Karpas-422 (cell line): ENCODE data around the gene SMOC2. TPM values are rescaled to one million over a fixed set of nuclear protein-coding genes. Genes with fewer than 3 reads are reported as not detected.

ENCODE experiments used
- DNase-seq: peaks from one replicate; pipeline ENCODE4 v3.0.0-alpha.2; 2015
- H2AFZ ChIP-seq: fragments of 200-600 bp; sonication (generic); 2 replicates; pipeline ENCODE4 v1.6.1; 2014; ENCODE audit warnings: antibody characterized with exemption, low read length, mixed read lengths
- H3K27ac ChIP-seq: fragments of 200-600 bp; sonication (generic); 2 replicates; pipeline ENCODE4 v1.5.1; 2014; ENCODE audit warnings: mild to moderate bottlenecking, low read length, moderate library complexity
- H3K27me3 ChIP-seq: fragments of 200-600 bp; sonication (generic); 2 replicates; pipeline ENCODE4 v1.6.1; 2014; ENCODE audit warnings: low read length, mixed read lengths
- H3K36me3 ChIP-seq: fragments of 200-600 bp; sonication (generic); 2 replicates; pipeline ENCODE4 v1.6.1; 2014; ENCODE audit warnings: low read length, mixed read lengths; ENCODE audit not compliant: insufficient read depth
- H3K4me1 ChIP-seq: fragments of 200-600 bp; sonication (generic); 2 replicates; pipeline ENCODE4 v1.6.1; 2014; ENCODE audit warnings: mild to moderate bottlenecking, low read length, mixed read lengths
- H3K4me2 ChIP-seq: fragments of 200-600 bp; sonication (generic); 2 replicates; pipeline ENCODE4 v1.6.1; 2014; ENCODE audit warnings: low read length, low read depth, mild to moderate bottlenecking; ENCODE audit not compliant: poor library complexity, severe bottlenecking
- H3K4me3 ChIP-seq: fragments of 200-600 bp; sonication (generic); 2 replicates; pipeline ENCODE4 v1.5.1; 2014; ENCODE audit warnings: mild to moderate bottlenecking, antibody characterized with exemption, low read length, mixed read lengths
- H3K79me2 ChIP-seq: fragments of 200-600 bp; sonication (generic); 2 replicates; pipeline ENCODE4 v1.6.1; 2014; ENCODE audit warnings: mild to moderate bottlenecking, low read length, mixed read lengths
- H3K9ac ChIP-seq: fragments of 200-600 bp; sonication (generic); 2 replicates; pipeline ENCODE4 v1.6.0; 2014; ENCODE audit warnings: low read length
- H3K9me2 ChIP-seq: fragments of 200-600 bp; sonication (generic), shearing (Covaris generic); replicated peaks from 2 replicates; pipeline ENCODE4 v1.6.0; 2014; ENCODE audit warnings: mild to moderate bottlenecking, low read length, moderate library complexity; ENCODE audit not compliant: insufficient read depth
- H3K9me3 ChIP-seq: fragments of 300-700, 200-600 bp; sonication (generic); 2 replicates; pipeline ENCODE4 v1.6.1; 2014; ENCODE audit warnings: low read length, mixed read lengths
- H4K20me1 ChIP-seq: fragments of 200-600 bp; sonication (generic); 2 replicates; pipeline ENCODE4 v1.6.1; 2014; ENCODE audit warnings: mild to moderate bottlenecking, antibody characterized with exemption, low read length, low read depth; ENCODE audit not compliant: insufficient read depth
- total RNA-seq: library from RNA; depleted of rRNA; stranded (reverse); fragments of >200 nt; shearing (Covaris generic); gene quantifications from 2 replicates; pipeline ENCODE4 v1.2.3, GENCODE V29; 2014; ENCODE audit warnings: low replicate concordance

The SMOC2 gene
- total RNA-seq, 1 experiment from 2014 or later: not detected

DNA sequence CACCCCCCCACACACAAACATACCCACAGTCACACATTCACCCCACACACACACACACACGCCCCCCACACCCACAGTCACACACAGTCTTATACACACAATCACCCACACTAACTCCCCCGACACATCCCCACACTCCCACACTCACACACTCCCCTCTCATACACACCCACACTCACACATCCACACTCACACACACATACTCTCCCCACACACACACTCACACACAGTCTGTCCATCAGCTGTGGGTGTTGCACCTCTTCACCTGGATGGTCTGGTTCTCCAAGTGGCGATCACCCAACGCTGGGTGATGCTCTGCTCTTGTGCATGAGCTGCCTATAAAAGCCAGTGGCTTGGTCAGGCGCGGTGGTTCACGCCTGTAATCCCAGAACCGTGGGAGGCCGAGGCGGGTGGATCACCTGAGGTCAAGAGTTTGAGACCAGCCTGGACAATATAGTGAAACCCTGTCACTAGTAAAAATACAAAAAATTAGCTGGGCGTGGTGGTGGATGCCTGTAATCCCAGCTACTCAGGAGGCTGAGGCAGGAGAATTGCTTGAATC lies 158.9 kb downstream of the SMOC2 start:
- H3K9me2 ChIP-seq: no peaks in the 10 kb centered on the region
- no peaks in the 10 kb centered on the region for H4K20me1 ChIP-seq
- DNase-seq: no peak
- no peak overlapping the region for H3K27ac ChIP-seq
- H3K79me2 ChIP-seq: no peaks in the 10 kb centered on the region
- no peak overlapping the region for H3K4me3 ChIP-seq
- H3K36me3 ChIP-seq: no peaks in the 10 kb centered on the region
- H3K4me2 ChIP-seq: no peak overlapping the region
- H3K9me3 ChIP-seq: peaks cover 6% of the 10 kb centered on the region; the same call in 1 of the 2 replicates
- H3K9ac ChIP-seq: no peak overlapping the region
- no peaks in the 10 kb centered on the region for H3K4me1 ChIP-seq
- no peak overlapping the region for H2AFZ ChIP-seq
- H3K27me3 ChIP-seq: no peaks in the 10 kb centered on the region

DNA sequence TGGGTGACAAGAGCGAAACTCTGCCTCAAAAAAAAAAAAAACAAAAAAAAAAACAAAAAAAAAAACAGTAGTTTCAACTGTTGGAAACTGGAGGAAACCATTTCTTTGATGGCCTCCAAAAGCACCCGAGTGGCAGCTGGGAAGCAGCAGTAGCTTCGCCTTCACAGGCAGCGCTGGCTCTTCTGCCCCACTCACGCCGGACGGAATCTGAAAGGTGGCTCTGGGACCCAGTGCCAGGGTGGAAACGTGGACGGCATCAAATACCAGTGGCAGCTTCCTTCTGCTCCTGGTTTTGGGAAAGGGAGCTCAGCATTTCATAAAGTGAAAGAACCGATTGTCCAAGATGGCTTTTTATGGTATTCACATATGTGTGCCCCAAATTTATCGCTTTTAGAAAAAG lies 159.4 kb downstream of the SMOC2 start:
- Histone ChIP-seq H3K27me3 (no peaks in the 10 kb centered on the region), H3K9me3 (peaks cover under 1% of the 10 kb centered on the region; the same call in 1 of the 2 replicates)
- DNase-seq: no peak

DNA sequence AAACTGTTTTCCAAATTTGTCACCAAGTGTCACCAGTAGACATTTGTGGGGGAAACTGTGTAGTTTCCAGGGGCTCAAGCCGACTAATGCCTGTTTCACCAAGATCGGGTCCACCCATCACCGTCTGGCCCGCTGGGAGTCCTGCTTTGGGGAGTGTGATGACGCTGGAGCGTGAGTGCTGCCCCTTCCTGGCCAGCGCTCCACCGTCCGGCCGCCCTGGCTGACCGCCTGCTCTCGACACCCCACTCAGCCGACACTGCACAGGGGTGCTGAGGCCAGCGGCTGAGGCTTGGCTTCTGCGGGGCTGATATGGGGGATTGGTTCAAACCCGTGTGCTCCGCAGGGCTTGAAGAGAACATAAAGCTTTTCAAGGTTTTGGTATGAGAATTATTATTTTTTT lies 160.1 kb downstream of the SMOC2 start:
- H3K9me2 ChIP-seq: no peaks in the 10 kb centered on the region
- no peak overlapping the region for H3K27ac ChIP-seq
- H3K9ac ChIP-seq: no peak overlapping the region
- no peaks in the 10 kb centered on the region for H3K27me3 ChIP-seq
- no peak for DNase-seq
- H3K36me3 ChIP-seq: no peaks in the 10 kb centered on the region
- H3K79me2 ChIP-seq: no peaks in the 10 kb centered on the region
- no peak overlapping the region for H3K4me3 ChIP-seq
- no peak overlapping the region for H3K4me2 ChIP-seq
- no peak overlapping the region for H2AFZ ChIP-seq
- H3K9me3 ChIP-seq: no peaks in the 10 kb centered on the region
- no peaks in the 10 kb centered on the region for H3K4me1 ChIP-seq
- no peaks in the 10 kb centered on the region for H4K20me1 ChIP-seq

More for the DNA sequence above, 159.4 kb downstream of the SMOC2 start:
- Histone ChIP-seq H3K4me2 (no peak overlapping the region), H3K4me1 (no peaks in the 10 kb centered on the region), H3K27ac (no peak overlapping the region), H2AFZ (no peak overlapping the region), H3K4me3 (no peak overlapping the region), H4K20me1 (no peaks in the 10 kb centered on the region), H3K9me2 (no peaks in the 10 kb centered on the region), H3K79me2 (no peaks in the 10 kb centered on the region), H3K36me3 (no peaks in the 10 kb centered on the region), H3K9ac (no peak overlapping the region)

DNA sequence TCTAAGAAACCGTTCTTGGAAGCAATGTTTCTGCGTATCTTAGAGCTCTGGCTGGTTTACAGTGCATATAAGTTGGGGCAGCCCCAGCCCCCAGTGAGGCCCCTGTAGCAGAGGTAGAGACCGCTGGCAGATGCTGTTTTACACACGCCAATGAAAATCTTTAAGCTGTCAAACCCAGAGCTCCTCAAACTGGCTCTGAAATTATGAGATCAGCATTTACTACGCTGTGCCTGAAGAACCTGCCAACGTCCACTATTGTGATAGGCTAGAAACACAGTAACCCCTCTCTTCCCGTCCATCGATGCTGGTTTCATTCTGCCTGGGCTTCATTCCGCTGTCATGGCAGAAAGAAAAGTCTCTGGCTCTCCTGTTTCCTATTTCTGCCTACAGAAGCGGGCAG lies 160.6 kb downstream of the SMOC2 start:
- H3K36me3 ChIP-seq: no peaks in the 10 kb centered on the region
- H3K27ac ChIP-seq: no peak overlapping the region
- H3K4me3 ChIP-seq: no peak overlapping the region
- H3K4me1 ChIP-seq: no peaks in the 10 kb centered on the region
- no peak overlapping the region for H3K4me2 ChIP-seq
- DNase-seq: no peak
- H3K9me3 ChIP-seq: no peaks in the 10 kb centered on the region
- no peaks in the 10 kb centered on the region for H3K79me2 ChIP-seq
- H3K9me2 ChIP-seq: no peaks in the 10 kb centered on the region
- H4K20me1 ChIP-seq: no peaks in the 10 kb centered on the region
- H3K9ac ChIP-seq: no peak overlapping the region
- no peaks in the 10 kb centered on the region for H3K27me3 ChIP-seq
- H2AFZ ChIP-seq: no peak overlapping the region

DNA sequence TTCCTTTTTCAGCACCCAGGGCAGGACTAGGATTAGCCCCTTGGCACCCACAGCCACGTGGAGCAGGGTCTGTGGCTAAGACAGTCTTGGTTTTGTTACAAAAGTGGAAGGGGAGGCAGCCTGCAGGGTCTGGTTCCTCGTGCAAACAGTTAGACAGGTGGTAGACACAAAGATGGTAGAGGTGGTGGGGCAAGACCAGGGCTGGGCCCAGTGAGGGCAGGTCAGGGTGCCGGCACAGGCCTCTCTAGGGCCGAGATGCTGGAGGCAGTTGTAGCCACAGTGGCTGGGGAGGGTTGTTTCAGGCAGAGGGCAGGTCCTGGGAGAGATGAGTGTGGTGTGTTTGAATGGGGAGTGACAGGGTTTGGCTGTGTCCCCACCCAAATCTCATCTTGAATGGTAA lies 161.6 kb downstream of the SMOC2 start:
- no peak overlapping the region for H3K9ac ChIP-seq
- H3K9me3 ChIP-seq: no peaks in the 10 kb centered on the region
- DNase-seq: no peak
- no peaks in the 10 kb centered on the region for H3K36me3 ChIP-seq
- H3K27ac ChIP-seq: no peak overlapping the region
- H3K4me1 ChIP-seq: no peaks in the 10 kb centered on the region
- no peak overlapping the region for H3K4me2 ChIP-seq
- no peaks in the 10 kb centered on the region for H3K79me2 ChIP-seq
- no peaks in the 10 kb centered on the region for H3K9me2 ChIP-seq
- no peaks in the 10 kb centered on the region for H4K20me1 ChIP-seq
- no peak overlapping the region for H2AFZ ChIP-seq
- no peaks in the 10 kb centered on the region for H3K27me3 ChIP-seq
- no peak overlapping the region for H3K4me3 ChIP-seq

DNA sequence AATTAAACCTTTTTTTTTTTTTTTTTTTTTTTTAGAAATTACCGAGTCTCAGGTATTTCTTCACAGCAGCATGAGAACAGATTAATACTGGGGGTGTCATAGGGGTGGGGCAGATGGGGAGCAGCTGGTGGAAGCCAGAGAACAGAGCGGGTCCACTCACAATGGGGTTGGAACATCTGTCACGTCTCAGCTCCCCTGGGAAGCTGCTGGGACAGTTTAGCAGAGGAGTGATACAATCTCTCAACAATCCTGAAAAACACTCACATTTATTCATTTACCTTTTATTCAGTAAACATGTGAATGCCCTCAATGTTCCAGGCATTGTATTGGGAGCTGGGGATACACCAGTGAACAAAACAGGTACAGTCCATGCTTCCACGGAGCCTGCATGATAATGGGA lies 162.2 kb downstream of the SMOC2 start:
- no peak overlapping the region for H3K9ac ChIP-seq
- H3K36me3 ChIP-seq: no peaks in the 10 kb centered on the region
- no peaks in the 10 kb centered on the region for H3K79me2 ChIP-seq
- no peaks in the 10 kb centered on the region for H3K27me3 ChIP-seq
- H3K27ac ChIP-seq: no peak overlapping the region
- no peaks in the 10 kb centered on the region for H4K20me1 ChIP-seq
- H3K9me2 ChIP-seq: no peaks in the 10 kb centered on the region
- no peak overlapping the region for H3K4me3 ChIP-seq
- no peaks in the 10 kb centered on the region for H3K4me1 ChIP-seq
- no peak for DNase-seq
- H3K4me2 ChIP-seq: no peak overlapping the region
- no peak overlapping the region for H2AFZ ChIP-seq
- H3K9me3 ChIP-seq: no peaks in the 10 kb centered on the region

DNA sequence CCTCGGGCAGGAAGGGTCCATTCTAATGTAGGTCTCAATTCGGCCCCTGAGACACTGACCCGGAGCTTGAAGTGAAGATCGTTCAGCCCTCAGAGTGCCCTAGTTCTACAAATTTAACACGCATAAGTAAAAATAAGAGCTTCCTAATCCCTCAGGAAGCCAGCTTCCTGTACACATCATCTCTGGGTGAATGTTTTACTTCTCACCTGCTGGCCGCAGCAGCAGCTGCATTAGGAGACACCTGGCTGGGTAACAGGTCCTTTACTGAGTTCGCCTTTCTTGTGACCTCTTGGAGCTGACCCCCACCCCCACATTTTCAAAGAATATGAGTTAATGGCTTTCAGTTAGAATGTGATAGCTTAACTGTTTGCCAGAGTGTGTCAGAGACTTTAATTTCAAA lies 165.0 kb downstream of the SMOC2 start:
- no peak overlapping the region for H3K4me3 ChIP-seq
- H4K20me1 ChIP-seq: no peaks in the 10 kb centered on the region
- H2AFZ ChIP-seq: no peak overlapping the region
- no peaks in the 10 kb centered on the region for H3K9me3 ChIP-seq
- H3K4me1 ChIP-seq: no peaks in the 10 kb centered on the region
- H3K79me2 ChIP-seq: no peaks in the 10 kb centered on the region
- H3K27me3 ChIP-seq: no peaks in the 10 kb centered on the region
- H3K36me3 ChIP-seq: no peaks in the 10 kb centered on the region
- H3K9me2 ChIP-seq: no peaks in the 10 kb centered on the region
- no peak for DNase-seq
- H3K27ac ChIP-seq: no peak overlapping the region
- H3K9ac ChIP-seq: no peak overlapping the region
- H3K4me2 ChIP-seq: no peak overlapping the region

DNA sequence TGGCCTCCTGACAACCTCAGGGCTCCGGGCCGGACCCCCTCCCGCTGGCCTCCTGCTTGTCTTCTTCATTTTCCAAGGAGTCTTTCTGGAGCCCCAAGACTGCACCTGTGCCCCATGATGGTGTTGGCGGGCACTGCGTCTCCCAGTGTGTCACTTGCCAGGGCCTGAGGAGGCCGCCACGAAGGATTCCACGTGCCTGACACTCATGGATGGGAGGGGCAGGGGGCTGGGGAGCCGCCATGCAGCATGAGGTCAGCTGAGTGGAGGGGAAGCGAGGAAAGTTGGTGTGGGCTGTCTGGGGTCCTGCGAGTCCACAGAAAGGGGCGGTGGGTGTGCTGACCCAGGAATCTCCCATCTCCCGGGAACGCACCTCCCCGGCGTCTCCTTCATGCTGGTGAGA lies 165.7 kb downstream of the SMOC2 start:
- Histone ChIP-seq H3K9me2 (no peaks in the 10 kb centered on the region), H3K4me2 (no peak overlapping the region), H3K27me3 (no peaks in the 10 kb centered on the region), H2AFZ (no peak overlapping the region), H3K4me1 (no peaks in the 10 kb centered on the region), H3K9me3 (no peaks in the 10 kb centered on the region), H3K36me3 (no peaks in the 10 kb centered on the region), H3K9ac (no peak overlapping the region), H3K27ac (no peak overlapping the region), H3K4me3 (no peak overlapping the region), H4K20me1 (no peaks in the 10 kb centered on the region), H3K79me2 (no peaks in the 10 kb centered on the region)
- no peak for DNase-seq
